ENCODE measurements around the gene LGR6.

The LGR6 gene

DNA sequence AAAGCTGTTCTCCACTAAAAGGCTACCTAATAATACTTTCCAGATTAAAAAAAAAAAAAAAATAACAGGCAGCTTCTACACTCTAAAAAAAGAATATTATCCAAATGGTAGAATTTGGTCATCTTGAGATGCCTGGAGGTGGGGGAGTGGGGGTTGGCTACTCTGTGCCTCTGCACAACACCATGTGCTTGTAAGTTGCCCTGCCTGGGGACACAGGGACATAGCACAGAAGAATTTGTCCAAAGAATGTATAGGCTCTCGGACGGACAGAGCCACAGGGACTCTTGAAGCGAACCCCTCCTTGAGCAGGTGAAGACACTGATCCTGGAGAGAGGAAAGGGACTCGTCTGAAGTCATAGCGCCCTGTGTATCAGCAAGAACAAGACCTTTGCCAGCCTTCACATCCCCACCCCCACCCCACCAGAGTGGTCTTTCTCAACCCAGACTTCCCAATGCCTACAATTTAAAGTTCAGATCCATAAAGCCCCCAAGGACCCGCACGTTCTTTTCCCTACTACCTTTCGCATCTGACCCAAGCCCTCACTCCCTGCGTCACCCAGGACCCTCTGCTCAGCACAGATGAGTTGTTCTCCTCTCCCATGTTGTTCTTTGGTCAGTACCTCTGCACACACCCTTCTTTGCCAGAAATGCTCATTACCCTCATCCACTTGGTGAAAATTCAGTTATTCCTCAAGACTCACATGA lies 72.6 kb downstream of the LGR6 start:
- no peak for DNase-seq (ENCODE audit: low spot score)

DNA sequence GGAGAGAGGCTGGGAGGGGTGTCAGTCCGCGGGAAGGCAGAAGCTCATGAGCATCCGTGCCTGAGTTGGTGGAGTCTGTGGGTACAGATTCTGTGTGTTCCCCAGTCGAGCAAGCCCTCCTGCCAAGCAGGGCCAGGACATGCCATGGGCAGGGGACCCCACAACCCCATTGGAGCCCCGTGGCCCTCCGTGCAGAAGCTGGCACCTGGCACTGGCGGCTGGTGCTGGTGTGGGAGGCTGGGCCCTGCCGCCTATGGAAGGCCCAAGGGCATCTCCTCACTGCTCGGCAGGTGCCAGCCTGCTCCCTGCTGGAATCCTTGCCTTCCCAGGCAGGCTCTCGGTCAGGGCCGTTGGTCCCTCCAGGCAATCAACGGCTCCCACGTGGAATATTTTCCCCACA lies 74.4 kb downstream of the LGR6 start:
- DNase-seq (ENCODE audit: low spot score) = no peak

DNA sequence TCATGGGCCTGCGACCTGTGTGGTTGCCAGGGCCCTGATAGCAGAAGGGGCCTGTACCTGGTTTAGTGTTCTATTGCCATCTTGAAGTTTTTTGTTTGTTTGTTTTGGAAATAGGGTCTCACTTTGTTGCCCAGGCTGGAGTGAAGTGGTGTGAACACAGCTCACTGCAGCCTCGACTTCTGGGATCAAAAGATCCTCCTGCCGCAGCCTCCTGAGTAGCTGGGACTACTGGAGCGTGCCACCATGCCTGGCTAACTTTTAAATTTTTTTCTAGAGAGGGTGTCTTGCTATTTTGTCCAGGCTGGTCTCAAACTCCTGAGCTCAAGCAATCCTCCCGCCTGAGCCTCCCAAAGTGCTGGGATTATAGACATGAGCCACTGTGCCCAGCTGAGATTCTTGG lies 75.2 kb downstream of the LGR6 start:
- no peak for DNase-seq (ENCODE audit: low spot score)

DNA sequence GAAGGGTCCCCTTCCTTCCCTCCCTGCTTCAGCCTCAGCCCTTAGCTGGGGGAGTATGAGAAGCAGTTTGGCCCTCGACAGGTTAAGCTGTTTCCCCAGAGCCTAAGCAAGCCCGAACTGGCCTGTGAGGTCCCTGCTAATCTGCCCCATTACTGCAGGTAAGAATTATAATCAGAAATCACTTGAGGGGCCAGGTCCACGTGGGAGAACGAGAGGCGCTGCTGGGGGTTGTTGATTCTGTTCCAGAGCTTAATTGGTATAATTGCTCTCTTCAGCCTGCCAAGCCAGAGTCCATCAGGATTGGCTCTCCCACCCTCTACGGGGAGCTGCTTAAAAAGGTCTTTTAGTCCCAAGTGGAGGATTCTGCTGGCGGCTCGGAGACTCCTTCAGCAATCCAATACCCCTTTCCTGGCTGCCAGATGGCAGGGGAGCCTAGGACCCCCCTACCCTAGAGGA lies 77.3 kb downstream of the LGR6 start:
- no peak for DNase-seq (ENCODE audit: low spot score)

DNA sequence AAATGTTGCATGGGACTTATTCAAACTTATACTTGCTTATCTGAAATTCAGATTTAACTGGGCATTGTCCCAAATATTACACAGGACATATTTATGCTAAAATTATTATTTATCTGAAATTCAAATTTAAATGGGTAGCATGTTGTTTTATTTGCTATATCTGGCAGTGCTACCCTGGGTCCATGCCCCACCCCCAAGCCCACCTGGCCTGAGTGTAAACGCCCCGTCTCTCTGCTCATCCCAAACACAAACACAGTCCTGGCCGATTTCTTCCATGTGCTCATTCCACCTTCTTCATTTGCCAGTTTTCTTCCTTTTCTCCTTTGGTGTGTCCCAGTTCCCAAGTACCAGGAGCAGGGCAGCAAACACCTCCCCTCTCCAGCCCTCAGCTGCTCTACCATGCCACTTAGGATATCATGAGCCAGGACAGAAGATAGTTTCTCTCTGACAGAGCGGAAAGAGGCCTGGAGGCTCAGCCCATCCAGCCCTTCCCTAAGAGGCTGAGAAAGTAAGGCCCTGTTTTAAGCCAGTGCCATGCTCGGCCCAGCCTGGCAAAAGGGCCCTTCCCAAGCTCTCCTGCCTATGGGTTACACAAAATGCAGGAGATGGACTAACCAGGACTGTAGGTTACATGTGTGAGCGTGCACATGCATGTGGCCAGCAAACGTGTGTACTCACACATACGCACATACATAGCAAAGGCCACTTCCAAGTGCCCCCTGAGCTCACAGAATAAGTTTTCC lies 78.7 kb downstream of the LGR6 start:
- DNase-seq (ENCODE audit: low spot score) = no peak

DNA sequence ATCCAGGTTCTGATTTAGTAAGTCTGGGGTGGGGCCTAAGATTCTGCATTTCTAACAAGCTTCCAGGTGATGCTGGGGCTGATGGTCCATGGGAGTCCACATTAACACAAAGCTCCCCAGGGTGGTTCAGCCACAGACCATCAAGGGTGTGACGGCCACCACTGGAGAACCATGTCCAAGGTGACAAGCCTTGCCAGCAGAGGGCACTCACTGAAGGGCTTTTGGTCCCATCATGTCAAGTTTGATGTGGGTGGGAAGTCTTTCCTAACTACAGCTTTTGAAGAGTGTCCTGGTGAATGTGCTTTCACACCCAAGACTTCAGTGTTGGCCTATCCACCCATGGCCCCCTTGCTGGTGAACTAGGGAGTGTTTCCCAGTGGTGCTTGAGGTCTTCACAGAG lies 81.0 kb downstream of the LGR6 start:
- peak; percentile 43 for DNase-seq (ENCODE audit: low spot score)

DNA sequence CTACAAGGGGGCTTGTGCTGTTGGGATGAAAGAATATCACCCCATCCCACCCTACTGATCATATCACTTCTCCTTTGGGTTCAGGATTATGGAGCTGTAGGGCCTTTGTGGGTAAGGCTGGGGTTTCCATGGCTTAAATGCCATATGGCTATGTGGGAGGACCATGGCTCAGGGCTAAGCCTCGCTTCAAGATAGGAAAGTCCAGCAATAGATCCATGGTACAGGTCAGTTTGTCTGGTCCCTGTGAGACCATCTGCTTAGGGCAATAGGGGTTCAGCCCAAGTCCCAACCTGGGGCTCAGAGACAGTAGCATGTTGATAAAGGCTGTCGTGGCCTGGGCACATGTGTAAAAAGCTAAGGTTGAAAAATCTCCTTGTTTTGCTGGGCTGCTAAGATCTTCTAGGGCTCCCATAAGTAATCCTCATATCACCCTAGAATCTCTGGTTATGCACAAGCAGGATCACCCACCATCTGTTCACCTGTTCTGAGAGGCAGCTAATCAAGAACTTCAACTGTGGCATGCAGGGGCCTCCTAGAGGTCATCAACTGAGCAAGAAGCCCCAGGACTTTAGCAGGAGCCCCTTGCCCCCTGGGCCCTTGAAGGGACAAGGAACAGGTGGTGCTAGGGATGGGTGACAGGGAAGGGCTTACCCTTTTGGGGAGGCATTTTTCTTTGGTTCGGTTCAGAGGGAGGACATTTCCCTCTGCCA lies 81.6 kb downstream of the LGR6 start:
- no peak for DNase-seq (ENCODE audit: low spot score)

DNA sequence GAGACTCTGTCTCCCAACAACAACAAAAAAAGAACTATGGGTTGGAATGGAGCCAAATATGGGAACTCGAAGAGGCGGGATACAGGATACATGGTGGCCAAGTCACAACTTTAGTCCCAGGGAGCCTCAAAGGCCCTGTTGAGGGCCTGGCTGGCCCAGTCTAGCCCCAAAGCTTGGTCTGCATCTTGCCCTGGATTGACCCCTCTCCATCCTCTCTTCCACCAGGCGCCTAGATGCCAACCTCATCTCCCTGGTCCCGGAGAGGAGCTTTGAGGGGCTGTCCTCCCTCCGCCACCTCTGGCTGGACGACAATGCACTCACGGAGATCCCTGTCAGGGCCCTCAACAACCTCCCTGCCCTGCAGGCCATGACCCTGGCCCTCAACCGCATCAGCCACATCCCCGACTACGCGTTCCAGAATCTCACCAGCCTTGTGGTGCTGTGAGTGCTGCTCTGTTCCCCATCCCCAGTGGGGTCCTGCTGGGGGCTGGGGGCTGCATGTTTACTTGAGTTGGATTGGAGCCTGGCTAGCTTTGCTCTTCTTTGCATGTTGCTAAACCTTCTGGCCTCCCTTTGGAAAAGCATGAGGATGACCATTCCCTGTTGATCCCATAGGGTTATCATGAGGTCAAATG lies 82.6 kb downstream of the LGR6 start:
- DNase-seq (ENCODE audit: low spot score) = no peak

DNA sequence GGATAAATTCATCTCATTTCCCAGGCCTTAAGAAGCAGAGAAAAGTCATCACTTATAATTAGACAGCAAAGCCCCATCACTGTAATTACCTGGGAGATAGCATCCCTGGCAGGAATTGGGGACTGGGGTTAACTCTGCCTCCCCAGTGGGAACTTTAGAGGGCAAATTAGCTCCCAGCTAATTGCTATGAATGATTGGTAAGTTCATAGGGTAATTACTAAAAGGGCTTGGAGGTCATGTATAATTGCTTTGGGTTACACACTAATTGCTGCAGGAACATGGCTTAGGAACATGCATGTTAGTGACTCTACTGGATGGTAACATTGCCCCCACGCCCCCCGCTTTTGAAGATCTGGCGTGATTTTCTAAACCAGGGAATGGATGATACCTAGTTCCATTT lies 83.3 kb downstream of the LGR6 start:
- DNase-seq (ENCODE audit: low spot score) = no peak

DNA sequence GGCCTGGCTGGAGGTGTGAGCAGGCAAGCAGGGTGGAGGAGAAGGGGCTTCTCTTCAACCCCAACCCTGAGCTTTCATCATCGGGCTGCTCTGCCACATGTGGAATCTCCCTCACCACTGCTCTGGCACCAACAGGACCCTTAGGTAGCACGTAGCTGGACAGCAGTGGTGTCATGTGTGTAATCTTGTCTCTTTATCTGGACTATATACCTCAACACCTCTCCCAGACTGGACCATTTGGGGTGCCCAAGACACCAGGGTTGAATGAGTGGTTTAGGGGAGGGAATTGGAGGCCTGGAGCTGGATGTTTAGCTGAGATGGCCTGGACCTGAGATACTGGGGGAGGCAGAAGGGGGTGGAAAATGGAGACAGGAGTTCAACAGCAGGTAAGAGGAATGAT lies 85.2 kb downstream of the LGR6 start:
- no peak for DNase-seq (ENCODE audit: low spot score)

DNA sequence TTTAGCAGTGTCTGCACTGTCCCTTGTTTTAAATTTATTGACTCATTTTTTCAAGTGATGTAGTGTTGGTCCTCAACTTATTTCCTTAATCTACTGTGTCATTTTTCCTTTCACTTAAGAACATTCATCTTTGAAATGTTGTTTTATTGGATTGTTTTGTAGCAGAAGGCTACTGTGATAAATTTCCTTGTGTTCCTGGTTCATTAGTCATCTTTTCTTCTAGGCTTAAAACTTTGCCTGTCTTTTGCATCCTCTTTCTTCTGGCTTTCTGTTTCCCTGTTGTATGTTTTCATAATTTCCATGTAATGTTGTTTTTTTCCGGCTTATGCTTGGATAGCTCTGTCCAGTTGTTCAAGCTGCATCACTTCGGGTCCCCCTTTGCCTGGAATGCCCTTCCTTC lies 86.2 kb downstream of the LGR6 start:
- no peak for DNase-seq (ENCODE audit: low spot score)

DNA sequence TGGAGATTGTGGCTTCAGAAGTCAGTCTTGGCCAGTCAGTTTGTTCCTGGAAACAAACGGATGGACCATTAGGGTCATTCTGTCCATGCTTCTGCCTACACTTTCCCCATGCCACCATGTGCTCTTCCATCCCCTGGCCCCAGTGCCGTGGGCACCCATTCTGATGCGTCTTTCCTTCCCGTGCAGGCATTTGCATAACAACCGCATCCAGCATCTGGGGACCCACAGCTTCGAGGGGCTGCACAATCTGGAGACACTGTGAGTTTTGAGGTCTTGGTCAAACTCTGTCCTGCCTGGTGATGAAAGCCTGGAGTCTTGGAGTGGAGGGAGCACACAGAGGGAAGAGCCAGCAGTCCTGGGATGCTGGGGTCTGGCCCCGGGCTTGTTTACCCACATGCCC lies 87.0 kb downstream of the LGR6 start:
- no peak for DNase-seq (ENCODE audit: low spot score)

DNA sequence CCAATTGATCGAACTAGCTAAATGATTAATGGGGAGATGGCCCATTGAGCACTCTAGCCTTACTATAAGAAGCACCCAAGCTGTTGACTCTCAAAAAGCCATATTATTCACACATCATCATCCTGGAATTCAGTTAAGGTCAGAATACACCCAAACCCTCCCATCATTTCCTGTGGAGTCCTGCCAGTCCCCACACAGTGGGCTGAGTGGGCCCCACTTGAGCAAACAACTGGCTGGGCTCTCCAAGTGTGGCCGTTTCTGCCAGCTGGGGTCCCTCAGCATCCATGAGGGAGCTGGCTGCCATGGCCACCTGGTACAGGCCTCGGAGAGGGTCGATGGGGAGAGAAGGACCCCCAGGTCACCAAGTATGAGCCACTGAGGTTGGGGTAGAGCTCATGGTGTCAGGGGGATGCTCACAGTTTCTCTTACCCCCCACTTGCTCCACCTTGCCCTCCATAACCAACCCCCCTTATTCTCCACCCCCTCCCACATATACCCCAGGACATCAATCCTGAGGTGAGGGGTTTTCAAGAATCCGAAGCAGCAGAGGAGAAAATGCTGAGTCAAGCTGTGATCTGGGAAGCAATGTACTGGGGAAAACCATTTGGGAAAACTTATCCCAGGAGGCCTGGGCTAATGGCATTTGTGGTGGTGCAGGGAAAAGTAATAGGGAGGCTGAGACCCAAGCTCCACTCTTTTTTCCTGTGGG lies 87.9 kb downstream of the LGR6 start:
- DNase-seq (ENCODE audit: low spot score) = no peak

DNA sequence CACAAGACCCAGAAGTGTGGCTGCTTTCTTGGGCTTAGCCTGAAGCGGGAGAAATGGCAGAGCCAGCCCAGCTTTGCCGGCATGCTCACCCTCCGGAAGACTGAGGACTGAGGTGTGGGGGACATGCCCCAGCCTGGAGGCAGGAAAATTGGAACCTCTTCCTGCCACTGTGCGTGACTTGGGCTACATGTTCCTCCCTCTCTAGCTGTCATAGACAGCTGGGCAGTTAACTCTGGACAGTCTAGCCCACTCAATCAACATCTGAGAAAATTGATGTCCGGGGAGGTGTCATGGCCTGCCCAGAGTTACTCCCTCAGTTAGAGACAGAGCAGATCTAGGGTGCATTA lies 88.4 kb downstream of the LGR6 start:
- DNase-seq (ENCODE audit: low spot score) = no peak

DNA sequence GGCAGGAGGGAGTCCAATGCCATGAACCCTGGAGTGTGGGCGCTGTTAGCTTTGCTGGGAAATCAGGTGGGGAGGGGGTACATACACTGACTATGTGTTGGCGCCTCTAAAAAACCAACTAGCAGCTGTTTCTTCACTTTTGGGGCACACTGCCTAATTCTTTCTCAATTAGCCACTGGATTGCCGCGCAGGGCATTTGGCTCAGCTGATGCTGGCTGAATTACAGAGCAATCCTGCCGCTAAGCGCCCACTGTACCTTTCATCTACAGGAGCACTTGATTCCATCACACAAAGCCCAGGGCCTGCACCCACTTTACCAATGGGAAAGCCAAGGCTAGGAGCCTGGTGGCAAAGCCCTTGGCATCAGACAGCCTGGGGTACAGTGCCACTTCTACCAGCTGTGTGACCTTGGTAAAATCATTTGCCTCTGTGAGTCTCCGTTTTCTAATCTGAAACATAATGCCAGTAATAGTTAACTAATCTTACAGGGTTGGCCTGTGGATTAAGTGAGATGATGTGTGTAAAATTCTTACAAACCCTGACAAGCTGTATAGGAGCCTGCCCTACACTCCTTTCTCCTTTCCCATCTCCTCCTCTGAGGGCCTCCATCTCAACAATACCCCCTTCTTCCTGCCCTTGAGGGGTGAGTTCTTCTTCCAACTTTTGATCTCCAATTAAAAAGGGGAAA lies 89.1 kb downstream of the LGR6 start:
- no peak for DNase-seq (ENCODE audit: low spot score)

DNA sequence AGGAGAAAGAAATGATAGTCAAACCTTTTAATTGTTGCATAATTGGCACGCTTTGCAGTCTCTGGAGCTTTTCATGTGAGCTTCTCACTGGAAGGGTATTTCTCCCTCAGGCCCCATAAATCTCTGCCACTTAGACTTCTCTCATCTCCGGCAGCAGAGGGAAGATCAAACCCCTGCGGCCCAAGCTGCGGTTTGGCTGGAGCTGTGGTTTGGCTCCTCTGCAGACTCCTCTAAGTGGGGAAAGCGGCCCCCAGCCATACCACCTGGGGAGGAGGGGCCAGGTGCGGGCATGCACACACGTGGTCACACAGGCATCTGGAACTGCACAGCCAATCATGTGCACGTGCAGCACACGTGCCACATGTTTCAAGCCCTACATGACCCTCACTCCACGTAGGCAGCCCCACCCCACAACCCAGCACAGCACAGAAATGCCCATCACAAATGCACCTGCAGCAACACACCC lies 89.8 kb downstream of the LGR6 start:
- no peak for DNase-seq (ENCODE audit: low spot score)

DNA sequence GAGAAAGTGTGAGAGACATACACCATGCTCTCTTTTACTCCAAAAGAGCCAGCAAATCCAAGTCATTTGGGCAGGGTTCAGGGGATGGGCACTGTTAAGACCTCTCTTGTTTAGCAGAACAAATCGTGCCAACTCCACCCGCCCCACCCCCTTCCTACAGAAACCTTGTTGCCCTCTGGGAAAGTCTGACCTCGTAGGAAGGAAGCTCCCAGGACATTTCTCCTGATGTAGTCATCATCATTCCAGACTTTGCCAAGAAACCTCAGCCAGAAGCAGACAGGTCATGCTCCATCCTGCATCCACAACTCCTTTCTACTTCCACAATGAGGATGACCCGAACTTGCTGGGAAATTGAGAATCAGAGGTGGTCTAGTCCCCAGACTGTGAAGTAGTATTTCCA lies 90.4 kb downstream of the LGR6 start:
- no peak for DNase-seq (ENCODE audit: low spot score)

DNA sequence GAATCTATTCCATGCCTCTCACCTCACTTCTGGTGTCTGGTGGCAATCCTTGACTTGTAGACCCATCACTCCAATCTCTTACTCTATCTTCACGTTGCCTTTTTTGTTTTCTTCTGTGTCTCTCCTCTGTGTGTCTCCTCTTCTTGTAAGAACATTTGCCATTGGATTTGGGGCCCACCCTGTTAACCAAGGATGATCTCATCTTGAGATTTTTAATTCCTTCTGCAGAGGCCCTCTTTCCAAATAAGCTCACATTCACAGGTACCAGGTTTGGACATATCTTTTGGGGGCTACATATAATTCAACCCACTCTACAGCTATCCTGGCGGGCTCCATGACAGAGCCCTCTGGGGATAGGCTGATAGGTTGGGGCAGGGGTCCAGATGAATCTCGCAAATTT lies 92.3 kb downstream of the LGR6 start:
- no peak for DNase-seq (ENCODE audit: low spot score)

DNA sequence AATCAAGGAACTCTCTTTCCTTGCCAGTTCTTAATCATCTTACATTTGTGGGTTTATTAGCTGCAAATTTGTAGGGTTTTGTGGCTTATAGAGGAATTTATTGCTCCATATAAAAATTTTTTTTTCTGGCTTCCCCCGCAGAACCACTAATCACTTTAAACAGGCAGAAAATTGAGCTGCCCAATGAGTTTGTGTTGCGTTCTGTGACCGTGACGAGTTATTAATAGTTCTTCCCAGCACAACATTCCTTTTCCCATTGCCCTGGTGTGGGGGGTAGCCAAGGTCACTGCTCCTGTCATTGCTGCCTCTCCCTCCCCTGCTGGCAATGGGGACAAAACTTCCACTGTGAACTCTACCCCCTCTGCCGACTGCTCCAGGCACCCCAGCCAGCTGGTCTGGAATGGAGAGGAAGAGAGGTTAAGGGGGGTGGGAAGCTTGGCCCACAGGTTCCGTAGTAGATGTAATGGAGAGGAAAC lies 93.1 kb downstream of the LGR6 start:
- no peak for DNase-seq (ENCODE audit: low spot score)

DNA sequence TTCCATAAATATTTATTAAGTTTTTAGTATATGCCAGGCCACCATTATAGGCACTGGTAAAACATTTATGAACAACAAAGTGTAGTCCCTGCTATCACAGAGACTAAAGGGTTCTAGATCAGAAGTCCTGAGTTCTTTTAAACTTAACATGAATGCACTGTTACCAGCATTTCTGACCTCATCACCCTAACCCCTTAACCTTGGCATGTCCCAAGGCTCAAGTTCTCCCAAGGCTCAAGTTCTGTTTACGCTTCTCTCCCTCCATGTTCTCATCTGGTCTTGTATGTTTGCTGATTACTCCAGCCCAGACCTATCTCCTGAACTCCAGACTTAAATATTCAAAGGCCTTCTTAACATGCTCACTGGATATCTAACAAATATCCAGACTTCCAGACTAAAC lies 93.6 kb downstream of the LGR6 start:
- DNase-seq (ENCODE audit: low spot score) = no peak

DNA sequence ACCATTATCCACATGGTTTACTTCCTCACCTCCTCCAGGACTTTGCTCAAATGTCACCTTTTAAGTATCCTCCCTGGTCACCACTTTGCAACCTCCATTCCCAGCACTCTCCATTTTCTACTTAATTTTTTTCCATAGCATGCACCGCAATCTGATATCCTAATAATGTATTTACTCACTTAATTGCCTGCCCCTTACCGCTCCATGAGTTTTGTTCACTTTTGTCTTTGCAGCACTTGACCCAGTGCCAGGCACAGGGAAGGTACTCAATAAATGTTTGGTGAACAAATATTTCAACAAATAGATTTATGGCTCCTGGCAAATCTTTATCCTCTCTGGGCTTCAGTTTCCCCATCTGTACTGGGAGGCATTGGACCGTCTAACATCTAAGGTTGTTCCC lies 94.6 kb downstream of the LGR6 start:
- DNase-seq (ENCODE audit: low spot score) = no peak

All from HuH-7 (cell line).